GM23338 (cell line): ENCODE data around the gene AMIGO1. TPM values are rescaled to one million over a fixed set of nuclear protein-coding genes. Genes with fewer than 3 reads are reported as not detected.

ENCODE experiments used
- ATAC-seq: fragments of 200-7000 bp; cut with Tn5 transposase; 3 replicates; pipeline ENCODE4 v1.9.1; 2020
- DNase-seq: peaks from one replicate; pipeline ENCODE4 v3.0.0-alpha.2; 2015; ENCODE audit warnings: low spot score
- H2AFZ ChIP-seq: fragments of 200-600 bp; sonication (generic); 2 replicates; pipeline ENCODE4 v1.8.0; 2016; ENCODE audit warnings: antibody characterized with exemption, mild to moderate bottlenecking, moderate library complexity
- H3F3A ChIP-seq: fragments of 200-600 bp; sonication (generic); replicated peaks from 2 replicates; pipeline ENCODE4 v1.8.0; 2017; ENCODE audit warnings: antibody characterized with exemption, mixed run types, low read depth
- H3K27ac ChIP-seq: fragments of 200-600 bp; sonication (generic); 2 replicates; pipeline ENCODE4 v1.6.1; 2016; ENCODE audit warnings: low read depth
- H3K27me3 ChIP-seq: fragments of 200-600 bp; sonication (generic); 2 replicates; pipeline ENCODE4 v1.8.0; 2016; ENCODE audit warnings: mild to moderate bottlenecking, mixed run types, moderate library complexity; ENCODE audit not compliant: insufficient read depth
- H3K36me3 ChIP-seq: fragments of 200-600 bp; sonication (generic); 2 replicates; pipeline ENCODE4 v1.8.0; 2016; ENCODE audit warnings: mild to moderate bottlenecking; ENCODE audit not compliant: insufficient read depth
- H3K4me1 ChIP-seq: fragments of 200-600 bp; sonication (generic); 2 replicates; pipeline ENCODE4 v1.8.0; 2016; ENCODE audit warnings: mild to moderate bottlenecking, moderate library complexity; ENCODE audit not compliant: insufficient read depth
- H3K4me2 ChIP-seq: fragments of 200-600 bp; sonication (generic); 2 replicates; pipeline ENCODE4 v1.7.1; 2017; ENCODE audit warnings: mixed run types
- H3K4me3 ChIP-seq: fragments of 200-600 bp; sonication (generic); 2 replicates; pipeline ENCODE4 v1.6.1; 2016; ENCODE audit warnings: mixed run types
- H3K79me2 ChIP-seq: fragments of 200-600 bp; sonication (generic); replicated peaks from 2 replicates; pipeline ENCODE4 v1.8.0; 2017; ENCODE audit warnings: mild to moderate bottlenecking; ENCODE audit not compliant: insufficient read depth
- H3K9me2 ChIP-seq: fragments of 200-600 bp; sonication (generic); 2 replicates; pipeline ENCODE4 v1.8.0; 2017; ENCODE audit not compliant: insufficient read depth
- H4K20me1 ChIP-seq: fragments of 200-600 bp; sonication (generic); replicated peaks from 2 replicates; pipeline ENCODE4 v1.8.0; 2017; ENCODE audit warnings: mild to moderate bottlenecking; ENCODE audit not compliant: insufficient read depth
- H3K27ac Mint-ChIP-seq: 2 replicates; pipeline ENCODE4 v1.8.0; 2020; ENCODE audit warnings: inconsistent platforms, mild to moderate bottlenecking, moderate library complexity, mixed read lengths
- H3K27me3 Mint-ChIP-seq: 3 replicates; pipeline ENCODE4 v1.8.0; 2022; ENCODE audit warnings: low read depth, mild to moderate bottlenecking, moderate library complexity, mixed read lengths, inconsistent platforms; ENCODE audit not compliant: insufficient read depth, poor library complexity
- H3K36me3 Mint-ChIP-seq: 3 replicates; pipeline ENCODE4 v1.8.0; 2021; ENCODE audit warnings: low read depth, mild to moderate bottlenecking, inconsistent platforms, moderate library complexity, mixed read lengths
- H3K4me1 Mint-ChIP-seq: 3 replicates; pipeline ENCODE4 v1.8.0; 2020; ENCODE audit warnings: mild to moderate bottlenecking, inconsistent platforms, mixed read lengths
- H3K4me3 Mint-ChIP-seq: 3 replicates; pipeline ENCODE4 v1.8.0; 2021; ENCODE audit warnings: moderate library complexity, mild to moderate bottlenecking, inconsistent platforms, mixed read lengths
- H3K9me3 Mint-ChIP-seq: 3 replicates; pipeline ENCODE4 v1.8.0; 2020; ENCODE audit warnings: moderate library complexity, mild to moderate bottlenecking, inconsistent platforms, mixed read lengths
- CREB1 ChIP-seq: fragments of 250-450 bp; sonication (Bioruptor Pico); IDR thresholded peaks from 2 replicates; pipeline ENCODE4 v1.5.0; 2020; ENCODE audit warnings: low read depth, mild to moderate bottlenecking, moderate library complexity
- EZH2 ChIP-seq: fragments of 200-600 bp; sonication (generic); IDR thresholded peaks from one replicate; pipeline ENCODE4 v1.8.0; 2017; ENCODE audit warnings: antibody characterized with exemption, mild to moderate bottlenecking, low read depth; ENCODE audit not compliant: unreplicated experiment
- JUNB ChIP-seq: IDR thresholded peaks from one replicate; pipeline ENCODE4 v1.6.1; 2016; ENCODE audit warnings: antibody characterized with exemption; ENCODE audit not compliant: unreplicated experiment
- NANOG ChIP-seq: IDR thresholded peaks from 2 replicates; pipeline ENCODE4 v1.6.1; 2016; ENCODE audit warnings: antibody characterized with exemption, borderline replicate concordance
- REST ChIP-seq: IDR thresholded peaks from one replicate; pipeline ENCODE4 v1.6.1; 2018; ENCODE audit warnings: antibody characterized with exemption; ENCODE audit not compliant: unreplicated experiment
- STAT1 ChIP-seq: IDR thresholded peaks from one replicate; pipeline ENCODE4 v1.6.1; 2016; ENCODE audit warnings: antibody characterized with exemption; ENCODE audit not compliant: unreplicated experiment
- ZNF114 ChIP-seq: fragments of 250-450 bp; sonication (Bioruptor Pico); IDR thresholded peaks from 2 replicates; pipeline ENCODE4 v1.5.0; 2020; ENCODE audit warnings: mild to moderate bottlenecking, moderate library complexity
- ZNF331 ChIP-seq: fragments of 250-450 bp; sonication (Bioruptor Pico); IDR thresholded peaks from 2 replicates; pipeline ENCODE4 v1.5.0; 2020; ENCODE audit warnings: low read depth, mild to moderate bottlenecking, moderate library complexity
- polyA plus RNA-seq: library from polyadenylated mRNA; unstranded; fragments of >200 nt; fragmentation: Nextera tagmentation; extraction: Ambion mirVana; gene quantifications from 2 replicates; pipeline ENCODE4 v1.2.1, GENCODE V29; 2016
- total RNA-seq: library from RNA; depleted of rRNA; stranded (reverse); fragments of >200 nt; shearing (Covaris generic); gene quantifications from 2 replicates; pipeline ENCODE4 v1.2.3, GENCODE V29; 2014
- TF ChIP-seq, protein P1 (sequence below): IDR thresholded peaks from 2 replicates; pipeline ENCODE4 v1.6.1; 2016; ENCODE audit warnings: antibody characterized with exemption
- TF ChIP-seq, protein P2 (sequence below): fragments of 250-450 bp; sonication (Bioruptor Pico); IDR thresholded peaks from 2 replicates; pipeline ENCODE4 v1.5.0; 2020; ENCODE audit warnings: mild to moderate bottlenecking, moderate library complexity

AMIGO1 gene
- total and polyA plus RNA-seq, 2 experiments from 2014 or later = 0.53 to 3.8 TPM

- Histone ChIP-seq H3F3A (peaks cover 8% of the 10 kb centered on the region; the same call in 1 of the 2 replicates), H3K36me3 (no peaks in the 10 kb centered on the region), H3K79me2 (no peaks in the 10 kb centered on the region), H3K4me2 (no peak overlapping the region), H3K9me2 (no peaks in the 10 kb centered on the region), H2AFZ (no peak overlapping the region), H3K4me3 (no peak overlapping the region), H3K27me3 (peaks cover 10% of the 10 kb centered on the region; the same call in 1 of the 2 replicates), H3K27ac (no peak overlapping the region), H3K4me1 (peaks cover 15% of the 10 kb centered on the region), H4K20me1 (no peaks in the 10 kb centered on the region)
- no peak for ATAC-seq
- no peak for DNase-seq
- Mint-ChIP-seq H3K27me3 (peaks cover 7% of the 10 kb centered on the region), H3K36me3 (peaks cover 9% of the 10 kb centered on the region; the same call in 2 of the 3 replicates), H3K9me3 (no peaks in the 10 kb centered on the region; the same call in 2 of the 3 replicates), H3K27ac (no peak overlapping the region), H3K4me3 (peak overlapping the region; percentile 85; the same call in 1 of the 3 replicates), H3K4me1 (peaks cover 27% of the 10 kb centered on the region)
- TF ChIP-seq ZNF331 = no peak
- TF ChIP-seq NANOG = no peak
- TF ChIP-seq STAT1 = no peak
Observed at GRCh38 chr1:109482242-109482641, 27.3 kb downstream of the AMIGO1 start.

DNA sequence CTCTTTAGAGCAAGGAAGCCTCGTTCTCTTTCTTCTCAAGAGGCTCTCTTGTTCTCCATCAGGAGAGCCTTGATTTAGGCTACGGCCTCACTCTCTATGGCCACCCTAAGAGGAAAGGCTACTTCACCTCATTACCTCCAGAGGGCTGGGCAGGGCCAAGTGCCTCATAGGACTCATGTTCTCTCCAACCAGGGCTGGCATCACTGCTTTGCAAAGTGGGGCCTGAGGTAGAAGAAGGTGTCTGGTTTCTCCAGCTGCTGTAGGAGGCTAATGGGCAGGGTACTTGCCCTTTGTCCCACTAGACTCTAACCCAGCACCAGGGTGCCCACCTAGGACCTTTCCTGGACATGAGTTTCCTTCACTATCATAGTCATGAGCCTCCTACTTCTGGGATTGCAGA is 27.9 kb downstream of the AMIGO1 start:
- H2AFZ ChIP-seq = no peak overlapping the region
- Mint-ChIP-seq H3K36me3 (peaks cover 8% of the 10 kb centered on the region; the same call in 2 of the 3 replicates), H3K27ac (no peak overlapping the region), H3K9me3 (no peaks in the 10 kb centered on the region; the same call in 2 of the 3 replicates), H3K4me3 (no peak overlapping the region), H3K4me1 (peaks cover 26% of the 10 kb centered on the region), H3K27me3 (peaks cover 7% of the 10 kb centered on the region)
- H3K4me2 ChIP-seq = no peak overlapping the region
- no peak for DNase-seq
- H3F3A ChIP-seq = peaks cover 8% of the 10 kb centered on the region; the same call in 1 of the 2 replicates
- no peak overlapping the region for H3K4me3 ChIP-seq
- H3K36me3 ChIP-seq = no peaks in the 10 kb centered on the region
- TF ChIP-seq ZNF114 (CRISPR knock-in tag) = no peak
- TF ChIP-seq REST = no peak
- no peak for TF ChIP-seq EZH2
- TF ChIP-seq JUNB = no peak
- no peak for TF ChIP-seq CREB1
- no peak for TF ChIP-seq NANOG
- TF ChIP-seq, protein P1, sequence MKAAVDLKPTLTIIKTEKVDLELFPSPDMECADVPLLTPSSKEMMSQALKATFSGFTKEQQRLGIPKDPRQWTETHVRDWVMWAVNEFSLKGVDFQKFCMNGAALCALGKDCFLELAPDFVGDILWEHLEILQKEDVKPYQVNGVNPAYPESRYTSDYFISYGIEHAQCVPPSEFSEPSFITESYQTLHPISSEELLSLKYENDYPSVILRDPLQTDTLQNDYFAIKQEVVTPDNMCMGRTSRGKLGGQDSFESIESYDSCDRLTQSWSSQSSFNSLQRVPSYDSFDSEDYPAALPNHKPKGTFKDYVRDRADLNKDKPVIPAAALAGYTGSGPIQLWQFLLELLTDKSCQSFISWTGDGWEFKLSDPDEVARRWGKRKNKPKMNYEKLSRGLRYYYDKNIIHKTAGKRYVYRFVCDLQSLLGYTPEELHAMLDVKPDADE = no peak
- TF ChIP-seq, protein P2, sequence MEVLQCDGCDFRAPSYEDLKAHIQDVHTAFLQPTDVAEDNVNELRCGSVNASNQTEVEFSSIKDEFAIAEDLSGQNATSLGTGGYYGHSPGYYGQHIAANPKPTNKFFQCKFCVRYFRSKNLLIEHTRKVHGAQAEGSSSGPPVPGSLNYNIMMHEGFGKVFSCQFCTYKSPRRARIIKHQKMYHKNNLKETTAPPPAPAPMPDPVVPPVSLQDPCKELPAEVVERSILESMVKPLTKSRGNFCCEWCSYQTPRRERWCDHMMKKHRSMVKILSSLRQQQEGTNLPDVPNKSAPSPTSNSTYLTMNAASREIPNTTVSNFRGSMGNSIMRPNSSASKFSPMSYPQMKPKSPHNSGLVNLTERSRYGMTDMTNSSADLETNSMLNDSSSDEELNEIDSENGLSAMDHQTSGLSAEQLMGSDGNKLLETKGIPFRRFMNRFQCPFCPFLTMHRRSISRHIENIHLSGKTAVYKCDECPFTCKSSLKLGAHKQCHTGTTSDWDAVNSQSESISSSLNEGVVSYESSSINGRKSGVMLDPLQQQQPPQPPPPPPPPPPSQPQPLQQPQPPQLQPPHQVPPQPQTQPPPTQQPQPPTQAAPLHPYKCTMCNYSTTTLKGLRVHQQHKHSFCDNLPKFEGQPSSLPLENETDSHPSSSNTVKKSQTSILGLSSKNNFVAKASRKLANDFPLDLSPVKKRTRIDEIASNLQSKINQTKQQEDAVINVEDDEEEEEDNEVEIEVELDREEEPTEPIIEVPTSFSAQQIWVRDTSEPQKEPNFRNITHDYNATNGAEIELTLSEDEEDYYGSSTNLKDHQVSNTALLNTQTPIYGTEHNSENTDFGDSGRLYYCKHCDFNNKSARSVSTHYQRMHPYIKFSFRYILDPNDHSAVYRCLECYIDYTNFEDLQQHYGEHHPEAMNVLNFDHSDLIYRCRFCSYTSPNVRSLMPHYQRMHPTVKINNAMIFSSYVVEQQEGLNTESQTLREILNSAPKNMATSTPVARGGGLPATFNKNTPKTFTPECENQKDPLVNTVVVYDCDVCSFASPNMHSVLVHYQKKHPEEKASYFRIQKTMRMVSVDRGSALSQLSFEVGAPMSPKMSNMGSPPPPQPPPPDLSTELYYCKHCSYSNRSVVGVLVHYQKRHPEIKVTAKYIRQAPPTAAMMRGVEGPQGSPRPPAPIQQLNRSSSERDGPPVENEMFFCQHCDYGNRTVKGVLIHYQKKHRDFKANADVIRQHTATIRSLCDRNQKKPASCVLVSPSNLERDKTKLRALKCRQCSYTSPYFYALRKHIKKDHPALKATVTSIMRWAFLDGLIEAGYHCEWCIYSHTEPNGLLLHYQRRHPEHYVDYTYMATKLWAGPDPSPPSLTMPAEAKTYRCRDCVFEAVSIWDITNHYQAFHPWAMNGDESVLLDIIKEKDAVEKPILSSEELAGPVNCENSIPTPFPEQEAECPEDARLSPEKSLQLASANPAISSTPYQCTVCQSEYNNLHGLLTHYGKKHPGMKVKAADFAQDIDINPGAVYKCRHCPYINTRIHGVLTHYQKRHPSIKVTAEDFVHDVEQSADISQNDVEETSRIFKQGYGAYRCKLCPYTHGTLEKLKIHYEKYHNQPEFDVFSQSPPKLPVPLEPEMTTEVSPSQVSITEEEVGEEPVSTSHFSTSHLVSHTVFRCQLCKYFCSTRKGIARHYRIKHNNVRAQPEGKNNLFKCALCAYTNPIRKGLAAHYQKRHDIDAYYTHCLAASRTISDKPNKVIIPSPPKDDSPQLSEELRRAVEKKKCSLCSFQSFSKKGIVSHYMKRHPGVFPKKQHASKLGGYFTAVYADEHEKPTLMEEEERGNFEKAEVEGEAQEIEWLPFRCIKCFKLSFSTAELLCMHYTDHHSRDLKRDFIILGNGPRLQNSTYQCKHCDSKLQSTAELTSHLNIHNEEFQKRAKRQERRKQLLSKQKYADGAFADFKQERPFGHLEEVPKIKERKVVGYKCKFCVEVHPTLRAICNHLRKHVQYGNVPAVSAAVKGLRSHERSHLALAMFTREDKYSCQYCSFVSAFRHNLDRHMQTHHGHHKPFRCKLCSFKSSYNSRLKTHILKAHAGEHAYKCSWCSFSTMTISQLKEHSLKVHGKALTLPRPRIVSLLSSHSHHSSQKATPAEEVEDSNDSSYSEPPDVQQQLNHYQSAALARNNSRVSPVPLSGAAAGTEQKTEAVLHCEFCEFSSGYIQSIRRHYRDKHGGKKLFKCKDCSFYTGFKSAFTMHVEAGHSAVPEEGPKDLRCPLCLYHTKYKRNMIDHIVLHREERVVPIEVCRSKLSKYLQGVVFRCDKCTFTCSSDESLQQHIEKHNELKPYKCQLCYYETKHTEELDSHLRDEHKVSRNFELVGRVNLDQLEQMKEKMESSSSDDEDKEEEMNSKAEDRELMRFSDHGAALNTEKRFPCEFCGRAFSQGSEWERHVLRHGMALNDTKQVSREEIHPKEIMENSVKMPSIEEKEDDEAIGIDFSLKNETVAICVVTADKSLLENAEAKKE (CRISPR knock-in tag) = no peak
- no peaks in the 10 kb centered on the region for H3K79me2 ChIP-seq
- no peak for ATAC-seq
- H3K9me2 ChIP-seq = no peaks in the 10 kb centered on the region
- H3K4me1 ChIP-seq = peaks cover 15% of the 10 kb centered on the region
- no peak overlapping the region for H3K27ac ChIP-seq
- H3K27me3 ChIP-seq = peaks cover 10% of the 10 kb centered on the region; the same call in 1 of the 2 replicates
- no peaks in the 10 kb centered on the region for H4K20me1 ChIP-seq
